HepG2 (cell line): ENCODE results near the gene TRIP6. TPM values are rescaled to one million over a fixed set of nuclear protein-coding genes. Genes with fewer than 3 reads are reported as not detected.

Source experiments
- ATF2 ChIP-seq: sonication (generic); formaldehyde crosslinking; IDR thresholded peaks from 2 replicates; pipeline ENCODE4 v1.4.0; 2020; ENCODE audit warnings: missing genetic modification reagents
- JUN ChIP-seq: sonication (generic); formaldehyde crosslinking; IDR thresholded peaks from 2 replicates; pipeline ENCODE4 v1.4.0; 2020; ENCODE audit warnings: mild to moderate bottlenecking, missing genetic modification reagents
- KMT2B ChIP-seq: IDR thresholded peaks from 2 replicates; pipeline ENCODE4 v1.6.1; 2016; ENCODE audit warnings: missing genetic modification reagents, missing compliant biosample characterization
- MXI1 ChIP-seq: IDR thresholded peaks from 3 replicates; pipeline ENCODE4 v1.6.1; 2012; ENCODE audit warnings: low read depth, low read length, inconsistent platforms, borderline replicate concordance
- NFKB2 ChIP-seq: sonication (generic); formaldehyde crosslinking; IDR thresholded peaks from 2 replicates; pipeline ENCODE4 v1.4.0; 2020; ENCODE audit warnings: missing genetic modification reagents, borderline replicate concordance
- PHB2 ChIP-seq: fragments of 450-650 bp; IDR thresholded peaks from 2 replicates; pipeline ENCODE4 v1.6.1; 2018; ENCODE audit not compliant: partially characterized antibody
- RBM22 ChIP-seq: fragments of 200-400 bp; formaldehyde crosslinking; optimal IDR thresholded peaks from 2 replicates; pipeline ENCODE3; 2017; ENCODE audit warnings: mild to moderate bottlenecking, low read length, moderate library complexity
- RXRB ChIP-seq: IDR thresholded peaks from 2 replicates; pipeline ENCODE4 v1.6.1; 2016; ENCODE audit warnings: borderline replicate concordance, missing genetic modification reagents, missing compliant biosample characterization
- TAF1 ChIP-seq: sonication (generic); formaldehyde crosslinking; IDR thresholded peaks from 2 replicates; pipeline ENCODE4 v1.4.0; 2020; ENCODE audit warnings: missing genetic modification reagents
- TBX2 ChIP-seq: sonication (generic); formaldehyde crosslinking; IDR thresholded peaks from 2 replicates; pipeline ENCODE4 v1.5.0; 2020; ENCODE audit warnings: missing genetic modification reagents, mild to moderate bottlenecking, borderline replicate concordance
- ZNF124 ChIP-seq: sonication (generic); formaldehyde crosslinking; IDR thresholded peaks from 2 replicates; pipeline ENCODE4 v1.4.0; 2020; ENCODE audit warnings: missing genetic modification reagents
- ZNF251 ChIP-seq: sonication (generic); formaldehyde crosslinking; IDR thresholded peaks from 2 replicates; pipeline ENCODE4 v1.9.0; 2021; ENCODE audit warnings: mild to moderate bottlenecking, missing genetic modification reagents
- ZNF430 ChIP-seq: sonication (generic); formaldehyde crosslinking; IDR thresholded peaks from 2 replicates; pipeline ENCODE4 v1.9.0; 2021; ENCODE audit warnings: mild to moderate bottlenecking, missing genetic modification reagents
- ZNF446 ChIP-seq: sonication (generic); formaldehyde crosslinking; IDR thresholded peaks from 2 replicates; pipeline ENCODE4 v1.5.0; 2020; ENCODE audit warnings: mild to moderate bottlenecking, missing genetic modification reagents
- ZNF496 ChIP-seq: sonication (generic); formaldehyde crosslinking; IDR thresholded peaks from 2 replicates; pipeline ENCODE4 v1.8.1; 2023; ENCODE audit warnings: mild to moderate bottlenecking, moderate library complexity, missing genetic modification reagents; ENCODE audit not compliant: insufficient replicate concordance
- ZNF567 ChIP-seq: sonication (generic); formaldehyde crosslinking; IDR thresholded peaks from 2 replicates; pipeline ENCODE4 v1.8.1; 2023; ENCODE audit warnings: mild to moderate bottlenecking, missing genetic modification reagents, borderline replicate concordance
- ZNF720 ChIP-seq: sonication (generic); formaldehyde crosslinking; IDR thresholded peaks from 2 replicates; pipeline ENCODE4 v1.4.0; 2020; ENCODE audit warnings: missing genetic modification reagents
- polyA plus RNA-seq, 8 experiments: library from polyadenylated mRNA; depleted of rRNA in 3 of 8; stranded (reverse) in 7 of 8; unstranded in 1 of 8; fragments of >200 nt; fragmentation: Illumina TruSeq in 4 of 8; extraction: Trizol in 4 of 8; gene quantifications; 2 replicates each; pipeline versions ENCODE4 v1.2.1 to v1.2.3, GENCODE V29; 2011 to 2016; ENCODE audit warnings: low read depth in 4 of 8, missing spikeins in 1 of 8, mixed read lengths in 1 of 8; ENCODE audit not compliant: insufficient read depth in 1 of 8
- total RNA-seq, 5 experiments: library from RNA; depleted of rRNA; stranded (reverse); fragments of >200 nt; fragmentation: Illumina TruSeq; extraction: Trizol; gene quantifications; 2 replicates each; pipeline ENCODE4 v1.2.3, GENCODE V29; 2016; ENCODE audit warnings: low read depth in 1 of 5
- TF ChIP-seq, protein P1 (sequence below): sonication (generic); formaldehyde crosslinking; IDR thresholded peaks from 2 replicates; pipeline ENCODE4 v1.4.0; 2020; ENCODE audit warnings: missing genetic modification reagents, borderline replicate concordance
- TF ChIP-seq, protein P2 (sequence below): sonication (generic); formaldehyde crosslinking; IDR thresholded peaks from 2 replicates; pipeline ENCODE4 v1.5.1; 2020; ENCODE audit warnings: missing genetic modification reagents, mild to moderate bottlenecking, borderline replicate concordance

Gene TRIP6
- total and polyA plus RNA-seq, 2 of the 13 experiments (the other 11 are each of a cell fraction or from before 2014, with no cell fraction given) = 0.34 to 0.38 TPM

DNA sequence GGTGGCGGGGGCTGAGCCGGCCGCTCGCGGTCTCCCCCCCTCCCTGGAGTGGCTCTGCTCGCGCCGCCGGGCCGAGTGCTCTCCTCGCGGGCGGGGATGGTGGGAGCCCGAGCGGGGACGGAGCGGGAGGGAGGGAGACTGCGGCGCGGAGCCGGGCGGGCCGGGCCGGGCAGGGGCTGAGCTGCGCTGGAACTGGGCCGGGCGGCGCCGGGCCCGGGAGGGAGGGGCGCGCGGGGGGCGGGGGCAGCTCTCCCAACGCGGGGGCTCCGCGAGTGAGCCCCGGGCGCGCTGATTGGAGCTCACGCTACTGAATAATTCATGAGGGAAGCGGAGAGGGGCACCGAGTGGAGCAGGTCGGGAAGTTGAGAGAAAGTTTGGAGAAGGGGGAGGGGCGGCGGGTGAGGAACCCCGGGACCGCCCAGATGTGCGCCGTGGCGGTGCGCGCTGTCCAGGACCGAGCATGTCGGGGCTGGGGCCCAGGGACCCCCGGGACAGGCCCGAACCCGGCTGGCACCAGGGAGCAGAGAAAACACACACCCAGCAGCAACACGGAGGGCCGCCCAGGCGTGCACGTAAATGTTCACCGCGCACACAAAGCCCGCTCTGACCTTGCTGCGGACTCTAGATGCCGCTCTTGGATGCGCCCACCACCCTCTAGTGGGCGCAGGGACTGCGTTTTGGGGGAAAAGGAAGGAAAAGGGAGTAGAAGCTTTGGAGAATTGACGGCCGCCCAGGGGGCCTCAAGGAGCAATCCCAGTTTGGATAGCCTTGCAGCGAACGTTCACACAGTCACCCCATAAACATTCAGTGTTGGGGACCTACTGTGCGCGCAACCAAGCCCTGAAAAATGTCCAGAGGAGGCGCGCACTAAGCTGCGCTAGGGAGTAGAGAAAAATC, 39.6 kb upstream of the TRIP6 start, which contains the start of gene EPHB4 (continued):
- TF ChIP-seq ATF2 (CRISPR knock-in tag) = 0 out of 2 replicates have a peak, but pooled peaks have one; percentile 24
- TF ChIP-seq ZNF430 = peak; percentile 84
- TF ChIP-seq PHB2 = no peak
- peak; percentile 36; the same call in 1 of the 2 replicates for TF ChIP-seq NFKB2 (CRISPR knock-in tag)
- TF ChIP-seq ZNF496 (CRISPR knock-in tag) = no peak
- TF ChIP-seq KMT2B (CRISPR knock-in tag) = peak; percentile 68; the same call in 1 of the 2 replicates
- no peak for TF ChIP-seq RBM22
- TF ChIP-seq ZNF720 = no peak
- peak; percentile 84 for TF ChIP-seq TAF1 (CRISPR knock-in tag)
- peak; percentile 54; the same call in 1 of the 2 replicates for TF ChIP-seq ZNF567
- TF ChIP-seq, protein P1, sequence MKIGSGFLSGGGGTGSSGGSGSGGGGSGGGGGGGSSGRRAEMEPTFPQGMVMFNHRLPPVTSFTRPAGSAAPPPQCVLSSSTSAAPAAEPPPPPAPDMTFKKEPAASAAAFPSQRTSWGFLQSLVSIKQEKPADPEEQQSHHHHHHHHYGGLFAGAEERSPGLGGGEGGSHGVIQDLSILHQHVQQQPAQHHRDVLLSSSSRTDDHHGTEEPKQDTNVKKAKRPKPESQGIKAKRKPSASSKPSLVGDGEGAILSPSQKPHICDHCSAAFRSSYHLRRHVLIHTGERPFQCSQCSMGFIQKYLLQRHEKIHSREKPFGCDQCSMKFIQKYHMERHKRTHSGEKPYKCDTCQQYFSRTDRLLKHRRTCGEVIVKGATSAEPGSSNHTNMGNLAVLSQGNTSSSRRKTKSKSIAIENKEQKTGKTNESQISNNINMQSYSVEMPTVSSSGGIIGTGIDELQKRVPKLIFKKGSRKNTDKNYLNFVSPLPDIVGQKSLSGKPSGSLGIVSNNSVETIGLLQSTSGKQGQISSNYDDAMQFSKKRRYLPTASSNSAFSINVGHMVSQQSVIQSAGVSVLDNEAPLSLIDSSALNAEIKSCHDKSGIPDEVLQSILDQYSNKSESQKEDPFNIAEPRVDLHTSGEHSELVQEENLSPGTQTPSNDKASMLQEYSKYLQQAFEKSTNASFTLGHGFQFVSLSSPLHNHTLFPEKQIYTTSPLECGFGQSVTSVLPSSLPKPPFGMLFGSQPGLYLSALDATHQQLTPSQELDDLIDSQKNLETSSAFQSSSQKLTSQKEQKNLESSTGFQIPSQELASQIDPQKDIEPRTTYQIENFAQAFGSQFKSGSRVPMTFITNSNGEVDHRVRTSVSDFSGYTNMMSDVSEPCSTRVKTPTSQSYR (CRISPR knock-in tag) = peak; percentile 78; the same call in 1 of the 2 replicates
- peak; percentile 32; the same call in 1 of the 2 replicates for TF ChIP-seq RXRB (CRISPR knock-in tag)
- peak; percentile 66; the same call in 1 of the 2 replicates for TF ChIP-seq TBX2 (CRISPR knock-in tag)
- TF ChIP-seq MXI1 = peak; percentile 16; the same call in 1 of the 3 replicates
- no peak for TF ChIP-seq ZNF251
- TF ChIP-seq, protein P2, sequence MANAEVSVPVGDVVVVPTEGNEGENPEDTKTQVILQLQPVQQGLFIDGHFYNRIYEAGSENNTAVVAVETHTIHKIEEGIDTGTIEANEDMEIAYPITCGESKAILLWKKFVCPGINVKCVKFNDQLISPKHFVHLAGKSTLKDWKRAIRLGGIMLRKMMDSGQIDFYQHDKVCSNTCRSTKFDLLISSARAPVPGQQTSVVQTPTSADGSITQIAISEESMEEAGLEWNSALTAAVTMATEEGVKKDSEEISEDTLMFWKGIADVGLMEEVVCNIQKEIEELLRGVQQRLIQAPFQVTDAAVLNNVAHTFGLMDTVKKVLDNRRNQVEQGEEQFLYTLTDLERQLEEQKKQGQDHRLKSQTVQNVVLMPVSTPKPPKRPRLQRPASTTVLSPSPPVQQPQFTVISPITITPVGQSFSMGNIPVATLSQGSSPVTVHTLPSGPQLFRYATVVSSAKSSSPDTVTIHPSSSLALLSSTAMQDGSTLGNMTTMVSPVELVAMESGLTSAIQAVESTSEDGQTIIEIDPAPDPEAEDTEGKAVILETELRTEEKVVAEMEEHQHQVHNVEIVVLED (CRISPR knock-in tag) = peak; percentile 52; the same call in 1 of the 2 replicates
- TF ChIP-seq ZNF124 = peak; percentile 65; the same call in 1 of the 2 replicates
- TF ChIP-seq JUN (CRISPR knock-in tag) = no peak
- no peak for TF ChIP-seq ZNF446 (CRISPR knock-in tag)
